Measurements from ENCODE around the gene BRD1. TPM values are rescaled to one million over a fixed set of nuclear protein-coding genes. Genes with fewer than 3 reads are reported as not detected.
"Not testable (repeated sequence)": the region's sequence is repeated elsewhere in the genome, so short reads cannot be mapped to it uniquely, and the experiment has no call there.

The BRD1 gene
- total RNA-seq, 1 donor from 2014 or later: 17.5 TPM

DNA sequence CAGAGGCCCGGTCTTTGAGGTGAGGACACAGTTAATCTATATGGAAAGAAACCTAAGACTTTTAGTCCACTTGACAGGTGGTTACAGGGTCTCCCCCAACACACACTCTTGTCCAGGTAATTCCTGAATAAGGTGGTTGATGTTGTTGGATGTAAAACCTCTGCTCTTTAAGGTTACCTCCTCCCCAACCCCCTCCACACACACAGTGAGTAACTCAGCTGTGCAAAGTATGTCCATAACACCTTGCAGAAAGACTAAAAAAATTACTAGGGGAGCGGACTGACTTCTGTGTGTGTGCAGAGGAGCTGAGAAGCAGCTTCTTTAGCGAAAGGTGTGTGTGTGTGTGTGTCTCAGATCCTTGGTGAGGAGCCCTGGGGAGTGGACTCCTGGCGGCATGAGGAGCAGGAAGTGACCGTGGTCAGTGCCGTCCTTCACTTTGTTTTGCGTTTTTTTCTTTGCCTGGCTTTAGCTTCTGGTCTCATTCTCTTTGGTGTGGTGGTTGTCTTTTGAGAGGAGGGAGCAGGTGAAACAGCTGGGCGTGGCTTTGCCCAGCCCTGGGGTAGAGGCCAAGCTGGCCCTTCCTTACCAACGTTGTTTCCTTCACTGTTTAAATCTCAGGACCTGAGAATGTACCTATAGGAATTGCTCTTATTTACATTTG lies 27.7 kb upstream of the BRD1 start:
- intact Hi-C loops (cut with DNase I): no loop called here
- DNase-seq (ENCODE audit: missing footprints): no peak
- no peak for ATAC-seq

GRCh38 chr22:49853981-49854831 lies 26.5 kb upstream of the BRD1 start:
- ATAC-seq (no peak), DNase-seq (ENCODE audit: missing footprints) (no peak)
- intact Hi-C loops (cut with DNase I): loop anchor here (5.0 kb wide), 1 partner anchor 63 kb away; the partner anchor contains the start of genes ALG12 and CRELD2

DNA sequence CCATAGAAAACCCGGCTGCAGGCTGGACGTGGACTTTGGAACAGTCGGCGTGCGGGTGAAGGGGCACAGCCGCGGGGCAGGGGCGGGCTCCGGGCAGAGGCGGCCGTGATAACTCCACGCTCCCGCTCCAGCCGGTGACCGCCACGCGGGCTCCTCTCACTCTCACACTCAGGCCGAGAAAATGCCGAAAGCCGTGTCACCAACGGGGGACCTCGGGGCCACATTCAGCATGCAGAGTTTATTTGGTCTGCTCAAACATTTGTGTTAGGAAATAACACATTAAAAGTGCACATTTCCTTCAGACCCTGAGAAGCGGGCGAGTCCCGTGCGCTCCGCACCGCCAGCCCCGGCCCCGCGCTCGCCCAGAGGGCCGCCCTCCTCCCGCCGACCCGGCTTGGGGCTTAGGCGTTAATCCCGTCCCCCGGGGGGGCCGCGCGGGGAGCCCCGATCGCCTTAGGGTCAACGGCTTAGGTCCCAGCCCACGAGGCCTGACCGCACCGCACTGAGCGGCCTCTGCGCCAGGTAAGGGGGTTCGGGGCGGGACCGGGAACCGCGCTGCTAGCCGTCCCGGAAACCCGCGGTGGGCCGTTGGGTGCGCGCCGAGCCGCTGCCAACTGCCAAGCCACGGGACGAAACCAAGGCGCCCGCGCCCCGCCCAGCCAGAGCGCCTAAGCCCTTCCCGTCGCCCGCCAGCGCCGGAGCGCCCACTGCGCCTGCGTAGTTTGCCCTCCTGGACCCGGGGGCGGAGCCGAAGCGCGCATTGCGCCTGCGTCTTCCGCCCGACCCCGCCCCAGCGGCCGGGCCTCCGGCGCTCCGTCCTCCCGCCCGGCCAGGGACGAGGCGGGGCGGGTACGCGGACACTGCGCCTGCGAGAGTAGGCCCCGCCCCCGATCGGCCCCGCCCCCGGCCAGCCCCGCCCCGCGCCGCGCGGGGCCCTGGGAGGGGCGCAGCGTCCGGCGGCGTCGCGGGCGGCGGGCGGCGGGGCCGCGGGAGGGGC lies 25.5 kb upstream of the BRD1 start, which contains the start of gene ZBED4:
ZBED4 (plus strand) TSS at position 947 of the 997 bp plus-strand sequence. CDS start 29,819 bp downstream, outside the sequence.
- DNase-seq (ENCODE audit: missing footprints): peak; percentile 99
- ATAC-seq: peak; percentile 97
- intact Hi-C loops (cut with DNase I): loop anchor here (5.0 kb wide), 1 partner anchor 64 kb away; the partner anchor contains the start of genes ALG12 and CRELD2

- DNase-seq (ENCODE audit: missing footprints); ATAC-seq: not testable (repeated sequence)
- intact Hi-C loops (cut with DNase I): loop anchor here (5.0 kb wide), 1 partner anchor 65 kb away; the partner anchor contains the start of genes ALG12 and CRELD2
Measured at GRCh38 chr22:49852568-49852897, 24.9 kb upstream of the BRD1 start.

DNA sequence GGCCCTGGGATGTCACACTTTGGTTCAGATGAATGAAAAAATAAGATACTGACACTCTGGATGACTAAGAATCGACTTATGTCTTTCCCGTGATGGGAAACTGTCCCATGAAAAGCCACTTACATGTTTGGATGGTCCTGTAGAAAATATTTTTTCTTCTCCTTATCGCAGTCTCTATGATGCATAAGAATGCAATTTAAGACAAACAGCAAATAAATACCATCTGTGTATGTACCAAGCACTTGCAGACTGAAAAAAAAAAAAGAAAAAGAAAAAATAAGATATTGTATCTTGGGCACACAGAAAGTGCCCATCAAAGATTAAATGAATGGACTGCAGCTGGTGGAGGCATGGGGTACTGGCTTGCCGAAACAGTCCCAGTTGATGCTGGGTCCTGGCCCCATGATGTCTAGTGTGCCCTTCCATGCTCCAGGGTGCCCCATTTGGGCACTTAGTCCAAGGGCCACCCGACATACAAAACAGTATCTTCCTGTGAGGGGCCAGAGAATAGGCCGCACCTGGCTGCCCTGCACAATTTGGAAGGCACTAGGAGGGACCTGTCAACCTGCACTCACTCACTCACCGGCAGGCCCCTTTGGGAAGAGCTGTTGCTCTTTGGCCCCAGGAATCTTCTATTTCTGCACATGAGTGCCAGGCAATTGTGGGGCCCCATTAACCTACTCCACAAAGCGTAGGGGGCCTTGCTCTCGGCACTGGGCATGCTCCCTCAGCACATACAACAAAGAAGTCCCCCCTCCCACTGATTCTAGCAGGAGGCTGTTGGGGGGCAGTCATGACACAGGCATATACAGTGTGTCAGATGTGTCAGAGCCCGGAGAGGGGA lies 23.5 kb upstream of the BRD1 start:
- intact Hi-C loops (cut with DNase I): loop anchor here (5.0 kb wide), 1 partner anchor 66 kb away; the partner anchor contains the start of genes ALG12 and CRELD2
- no peak for ATAC-seq
- DNase-seq (ENCODE audit: missing footprints): no peak

DNA sequence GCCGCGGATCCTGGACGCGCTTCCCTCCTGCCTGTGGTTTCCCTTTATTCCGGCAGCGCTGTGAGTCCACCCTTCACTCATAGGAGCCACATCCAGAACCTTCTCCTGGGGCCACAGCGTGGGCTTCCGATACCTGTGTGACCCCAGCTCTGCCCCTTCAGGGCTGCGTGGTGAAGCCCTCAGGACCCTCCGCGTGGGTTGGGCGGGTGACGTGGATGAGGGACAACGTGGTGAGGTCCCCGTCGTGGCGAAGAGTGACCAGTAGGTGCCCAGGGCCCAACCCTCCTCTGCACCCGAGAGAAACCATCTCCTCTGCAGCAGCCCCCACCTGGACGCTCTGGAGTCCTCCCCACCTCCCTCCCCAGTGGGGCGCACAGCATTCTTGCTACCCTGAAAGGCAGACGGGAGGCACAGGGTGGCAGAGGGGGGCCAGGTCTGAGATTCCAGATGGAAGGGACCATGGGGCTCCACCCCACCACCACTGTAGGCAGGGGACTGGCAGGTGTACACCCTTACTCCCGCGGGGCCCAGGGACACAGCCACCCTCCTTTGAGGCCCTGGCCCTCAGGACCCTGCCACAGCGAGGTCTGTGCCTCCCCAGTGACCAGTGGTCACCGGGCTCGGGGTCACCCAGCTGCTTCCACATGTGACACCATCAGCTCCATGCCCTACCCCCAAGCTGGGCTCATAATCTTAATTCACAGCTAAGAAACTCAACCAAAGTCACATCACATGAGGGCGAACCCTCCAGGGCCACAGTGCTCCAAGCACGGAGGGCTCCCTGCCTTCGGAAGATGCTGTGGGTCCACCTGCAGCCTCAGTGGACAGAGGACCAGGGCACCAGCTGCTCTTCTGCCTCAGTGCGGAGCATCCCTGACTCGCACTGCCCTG lies 22.6 kb upstream of the BRD1 start:
- intact Hi-C loops (cut with DNase I): loop anchor here (5.0 kb wide), 1 partner anchor 67 kb away; the partner anchor contains the start of genes ALG12 and CRELD2
- ATAC-seq (no peak), DNase-seq (ENCODE audit: missing footprints) (no peak)

DNA sequence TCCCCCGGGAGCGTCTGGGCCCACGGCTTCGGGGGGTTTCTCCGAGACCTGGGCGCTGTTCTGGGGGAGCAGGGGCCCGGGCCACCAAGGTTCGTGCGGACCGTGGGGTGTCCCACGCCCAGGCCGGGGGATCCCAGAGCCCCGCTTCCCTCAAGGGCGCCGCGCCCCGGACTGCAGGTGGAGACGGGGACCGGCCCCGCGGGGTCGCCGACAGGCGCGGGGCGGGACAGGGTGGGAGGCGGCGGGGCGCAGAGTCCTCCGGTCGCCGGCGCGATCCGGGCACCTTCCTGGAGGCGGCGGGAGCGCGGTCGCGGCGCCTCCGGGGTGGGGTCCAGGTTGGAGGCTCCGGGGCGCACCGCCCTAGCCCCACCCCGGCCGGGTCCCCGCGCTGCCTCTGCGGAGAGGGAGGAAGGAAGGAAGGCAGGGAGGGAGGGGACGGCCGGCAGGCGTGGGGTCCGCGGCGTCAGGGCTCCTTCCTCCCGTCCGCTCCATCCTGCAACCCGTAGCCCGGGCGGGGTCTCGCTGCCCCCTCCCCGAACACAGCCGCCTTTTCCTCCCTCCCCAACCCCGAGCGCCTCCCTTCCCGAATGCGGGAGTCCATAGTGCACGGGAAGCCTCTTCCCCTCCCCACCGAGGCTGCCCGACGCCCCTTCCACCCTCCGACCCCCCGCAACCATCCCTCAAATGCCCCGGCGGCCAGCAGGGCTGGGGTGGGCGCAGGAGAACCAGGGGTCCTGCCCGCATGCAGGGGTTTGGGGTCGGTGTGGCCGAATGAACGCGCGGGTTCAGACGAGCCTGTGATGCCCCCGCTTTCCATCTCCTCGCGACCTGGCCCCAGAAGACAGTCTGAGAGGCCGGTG lies 21.7 kb upstream of the BRD1 start:
- no peak for ATAC-seq
- DNase-seq (ENCODE audit: missing footprints): no peak
- intact Hi-C loops (cut with DNase I): loop anchor here (5.0 kb wide), 1 partner anchor 68 kb away; the partner anchor contains the start of genes ALG12 and CRELD2

GRCh38 chr22:49848690-49849160 lies 21.1 kb upstream of the BRD1 start:
- ATAC-seq (no peak), DNase-seq (ENCODE audit: missing footprints) (no peak)
- intact Hi-C loops (cut with DNase I): no loop called here

GRCh38 chr22:49847751-49848689 lies 20.3 kb upstream of the BRD1 start:
- DNase-seq (ENCODE audit: missing footprints) (peak; percentile 83), ATAC-seq (no peak)
- intact Hi-C loops (cut with DNase I): no loop called here

DNA sequence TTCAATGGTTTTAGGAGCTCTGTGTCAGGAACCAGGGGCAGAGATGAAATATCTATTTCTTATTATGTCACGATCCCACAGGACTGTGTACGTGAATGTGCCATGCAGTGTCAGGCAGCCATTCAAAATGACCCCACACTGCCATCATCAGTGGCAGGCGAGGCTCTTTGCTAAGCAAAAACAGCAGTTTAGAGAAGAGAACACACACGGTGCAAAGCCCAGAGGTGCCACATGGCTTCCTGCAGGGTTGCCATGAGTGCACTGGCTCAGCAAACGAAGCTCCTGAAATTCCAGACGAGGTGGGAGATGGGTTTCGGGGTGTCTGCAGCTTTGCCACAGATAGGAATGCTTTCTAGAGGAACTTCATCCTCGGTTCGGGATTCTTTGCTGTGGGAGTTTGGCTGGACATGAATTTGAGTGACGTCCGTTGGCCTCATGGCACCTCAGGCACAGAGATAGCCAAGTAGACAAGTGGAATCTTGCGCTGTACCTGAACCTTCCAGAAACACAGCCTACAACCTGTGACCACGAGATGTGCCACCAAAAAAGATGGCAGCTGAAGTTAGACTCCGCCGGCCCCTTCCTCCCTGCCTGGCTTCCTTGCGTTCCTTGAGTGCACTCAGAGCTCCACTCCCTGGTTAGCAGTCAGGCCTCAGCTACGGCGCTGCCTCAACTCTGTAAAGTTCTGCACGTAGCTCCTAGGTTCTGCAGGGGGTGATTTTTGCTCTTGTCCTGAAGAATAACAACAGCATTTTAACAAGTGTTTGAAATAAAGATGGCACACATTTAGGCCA lies 18.2 kb upstream of the BRD1 start:
- intact Hi-C loops (cut with DNase I): no loop called here
- DNase-seq (ENCODE audit: missing footprints) (no peak), ATAC-seq (no peak)

- DNase-seq (ENCODE audit: missing footprints) (no peak), ATAC-seq (no peak)
- intact Hi-C loops (cut with DNase I): no loop called here
Measured at GRCh38 chr22:49845241-49845640, 17.6 kb upstream of the BRD1 start.

- intact Hi-C loops (cut with DNase I): no loop called here
- ATAC-seq (no peak), DNase-seq (ENCODE audit: missing footprints) (peak; percentile 65)
Measured at GRCh38 chr22:49838771-49839717, 11.4 kb upstream of the BRD1 start.

Measured in Right ventricle myocardium inferior (tissue), 1 donor.